GM19455 (cell line): Measurements from ENCODE around the gene CASR.

Source experiments
- ATAC-seq: cut with Tn5 transposase; IDR thresholded peaks from one replicate; pipeline ENCODE4 v1.9.1; 2021; ENCODE audit not compliant: unreplicated experiment

Gene CASR

DNA sequence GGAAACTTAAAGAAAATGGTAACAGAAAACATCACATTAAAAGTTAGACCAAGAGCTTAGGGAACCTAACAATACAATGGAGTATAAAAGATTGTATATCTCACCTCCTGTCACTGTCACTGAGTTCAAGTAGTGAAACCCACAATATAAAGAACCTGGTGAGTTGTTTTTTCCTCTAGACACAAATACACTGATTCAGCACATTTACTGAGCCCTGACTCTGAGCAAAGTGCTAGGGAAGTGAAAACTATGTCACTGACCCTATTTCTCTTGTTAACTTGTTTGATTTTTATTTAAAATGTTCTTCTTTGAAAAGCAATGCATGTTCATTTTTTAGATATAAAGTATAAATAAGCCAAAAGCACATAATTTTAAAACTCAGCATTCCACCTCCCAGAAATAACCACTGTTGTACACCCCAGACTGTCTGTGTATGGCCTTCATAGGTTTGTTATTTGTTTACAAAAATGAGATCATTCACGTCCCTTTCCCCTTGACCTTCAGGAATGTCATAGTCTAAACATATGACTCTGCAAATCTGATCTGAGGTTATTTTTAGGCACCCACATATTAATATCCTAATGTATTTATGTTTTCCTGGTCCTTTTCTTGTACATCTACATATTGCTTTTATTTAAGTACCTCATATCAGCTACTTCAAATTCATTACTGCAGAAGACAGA lies 72.4 kb downstream of the CASR start:
- ATAC-seq, result peak; percentile 79

DNA sequence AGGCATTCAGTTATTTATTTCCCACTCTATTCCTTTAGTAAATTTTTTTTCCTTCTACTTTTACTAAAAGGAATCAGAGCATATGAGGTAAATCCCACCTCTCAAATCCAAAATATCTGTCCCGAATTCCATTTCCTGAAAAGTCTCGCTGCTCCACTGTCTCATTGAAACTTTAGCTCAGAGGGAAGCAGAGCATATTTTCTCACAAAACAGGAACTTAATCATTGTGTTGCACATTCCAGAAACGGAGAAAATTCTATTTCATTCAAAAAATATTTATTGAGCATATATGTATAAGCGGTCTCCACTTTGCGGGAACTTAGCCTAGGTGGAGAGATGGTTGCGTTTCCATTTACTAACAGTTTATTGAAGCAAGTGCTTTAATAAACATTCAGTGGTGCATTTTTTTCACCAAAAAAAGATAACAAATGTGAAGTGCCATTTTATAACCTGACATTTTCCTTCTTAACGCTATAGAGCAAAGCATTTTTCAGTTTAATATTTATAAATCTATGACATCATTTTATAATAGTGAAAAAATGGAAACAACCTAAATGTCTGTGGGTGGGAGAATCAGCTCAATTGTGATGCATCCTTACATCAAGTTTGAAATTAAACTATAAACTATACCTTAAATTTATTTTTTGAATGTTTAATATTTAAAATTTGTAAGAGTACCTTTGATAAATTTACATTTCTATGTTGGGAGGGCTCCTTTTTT lies 74.3 kb downstream of the CASR start:
- ATAC-seq, result no peak

DNA sequence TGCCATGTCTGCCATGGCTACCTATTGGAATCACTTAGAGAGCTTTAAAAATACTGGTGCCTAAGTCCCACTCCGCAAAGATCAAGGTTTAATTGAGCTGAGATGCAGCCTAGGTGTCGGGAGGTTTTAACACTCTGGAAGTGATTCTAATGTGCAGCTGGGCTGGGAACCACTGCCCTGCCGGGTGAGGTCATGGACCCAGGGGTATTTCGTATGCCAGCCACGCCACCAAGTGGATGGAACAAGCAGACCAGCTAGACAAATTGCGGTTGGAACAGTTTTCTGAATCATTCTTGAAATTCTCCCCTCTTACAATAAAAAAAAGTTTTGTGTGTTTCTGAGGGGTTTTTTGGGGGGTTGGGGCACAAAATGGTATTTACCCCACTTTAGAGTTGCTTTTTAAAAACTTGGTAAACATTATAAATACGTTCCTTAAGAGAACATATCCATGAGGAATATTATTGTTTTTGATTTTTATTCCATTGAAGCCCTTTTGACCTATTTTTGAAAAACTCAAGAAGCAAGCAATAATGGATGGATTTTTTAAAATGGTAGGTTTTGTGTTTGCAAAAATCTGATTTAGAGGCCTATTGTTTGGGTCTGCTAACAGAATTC lies 75.4 kb downstream of the CASR start:
- peak; percentile 81 for ATAC-seq

DNA sequence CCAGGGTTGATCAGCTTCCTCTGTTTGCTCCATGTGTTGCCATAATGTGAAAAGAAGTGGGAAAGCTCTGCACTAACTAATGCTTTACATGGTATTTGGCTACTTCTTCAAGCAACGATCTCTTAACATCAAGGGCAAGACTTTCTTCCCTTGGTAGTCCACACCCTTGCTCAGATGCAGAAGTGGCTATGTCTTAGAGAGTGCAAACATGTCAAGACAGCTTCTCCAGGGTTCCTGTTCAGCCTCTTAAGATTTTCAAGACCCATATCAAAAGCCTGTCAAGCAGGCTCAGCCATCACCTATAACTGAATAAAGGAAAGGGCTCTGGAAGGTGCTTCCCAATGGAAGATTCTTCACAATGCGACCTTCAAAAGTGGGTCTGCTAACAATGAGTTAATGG lies 76.7 kb downstream of the CASR start:
- no peak for ATAC-seq

DNA sequence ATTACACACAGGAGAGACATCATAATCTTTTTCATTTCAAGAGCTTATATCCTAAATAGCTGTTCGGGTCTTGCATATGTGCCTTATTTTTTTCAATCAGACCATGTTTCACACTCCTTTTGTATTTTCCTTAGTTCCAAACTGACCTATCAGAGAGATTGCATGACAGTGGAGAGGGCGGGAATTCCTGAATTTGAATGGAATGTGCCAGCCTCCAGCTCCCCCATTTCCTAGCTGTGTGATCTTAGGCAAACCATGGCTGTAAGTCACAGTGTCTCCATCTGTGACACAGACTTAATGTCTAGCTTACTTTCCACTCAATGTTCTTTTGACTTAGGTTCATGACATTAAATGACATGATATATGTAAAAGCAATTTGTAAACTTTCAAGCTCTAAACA lies 79.6 kb downstream of the CASR start:
- ATAC-seq, result no peak

DNA sequence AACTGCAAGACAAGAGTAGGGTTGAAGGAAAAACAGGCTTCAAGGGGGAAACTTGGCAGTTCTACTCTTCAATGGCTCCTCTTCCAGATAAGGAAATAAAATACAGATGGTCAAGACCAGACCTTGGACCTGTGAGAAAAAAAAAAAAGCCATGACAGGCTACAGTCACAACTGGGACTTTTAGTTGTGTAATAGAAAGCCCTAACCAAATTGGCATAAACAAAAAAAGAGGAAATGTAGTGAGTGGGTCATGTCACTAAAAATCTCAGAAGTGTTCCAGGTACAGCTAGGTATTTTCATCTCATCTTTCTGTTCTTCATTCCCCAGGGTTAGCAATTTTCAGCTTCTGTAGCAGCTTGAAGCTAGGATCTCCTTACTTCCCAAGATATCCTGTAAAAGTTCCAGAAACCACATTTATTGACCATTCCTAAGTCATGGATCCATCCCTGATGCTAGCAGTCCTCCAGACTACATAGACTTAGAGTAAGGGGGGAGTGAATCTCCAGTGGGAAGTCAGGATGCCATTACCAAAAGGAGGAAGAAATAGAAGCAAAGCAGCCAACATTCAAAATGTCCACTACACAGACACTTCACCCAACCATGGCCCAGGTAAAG lies 80.6 kb downstream of the CASR start:
- ATAC-seq, result no peak

DNA sequence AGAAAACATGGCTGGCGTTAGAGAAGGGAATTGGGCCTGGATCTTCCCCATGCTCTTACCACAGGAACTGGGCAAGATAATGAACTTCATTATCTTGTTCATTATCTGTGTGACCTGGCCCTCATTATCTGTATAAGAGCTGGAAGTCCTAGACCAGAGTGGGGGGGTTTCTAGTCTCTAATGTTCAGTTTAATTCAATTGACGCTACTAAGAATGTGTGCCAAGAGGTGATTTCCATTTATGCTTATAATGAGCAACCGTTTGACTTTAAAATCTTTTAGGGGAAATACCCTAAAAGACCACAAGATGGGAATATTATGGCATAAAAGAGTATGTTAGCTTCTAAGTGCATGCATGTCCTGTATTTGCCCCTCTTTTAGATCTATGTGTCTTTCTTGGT lies 82.5 kb downstream of the CASR start:
- ATAC-seq, result no peak

DNA sequence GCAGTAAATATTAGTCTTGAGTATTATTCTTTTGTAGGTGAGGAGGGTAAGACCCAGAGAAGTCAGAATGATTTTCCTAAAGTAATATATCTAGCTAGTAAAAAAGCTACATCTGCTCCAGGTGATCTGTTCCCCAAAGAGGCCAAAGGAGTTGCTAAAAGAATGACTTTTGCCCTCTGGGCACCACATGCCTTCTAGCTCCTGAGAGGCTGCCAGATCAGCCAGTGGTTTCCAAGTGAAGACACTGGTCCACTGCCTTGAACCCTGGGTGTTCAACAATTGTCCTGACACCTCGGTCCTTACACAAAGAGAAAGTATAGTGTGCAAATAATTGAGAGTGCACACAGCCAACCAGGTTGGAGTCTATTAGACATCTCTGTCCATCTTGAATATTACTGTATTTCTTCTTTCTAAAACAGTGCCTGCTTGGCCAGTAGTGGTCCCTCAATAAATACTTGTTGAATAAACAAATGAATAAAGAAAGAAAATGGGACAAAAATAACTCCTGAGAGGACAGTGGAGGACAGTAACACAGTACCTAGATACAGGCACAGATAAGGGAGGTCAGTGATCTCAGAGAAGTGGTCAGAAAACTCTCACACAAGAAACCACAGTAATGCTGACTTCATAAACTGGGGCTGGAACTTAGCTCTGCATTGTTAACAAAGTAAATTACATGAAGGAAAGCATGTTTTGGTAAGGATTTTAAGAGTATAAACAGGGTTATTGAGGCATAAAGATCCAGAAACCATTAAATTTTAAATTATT lies 85.0 kb downstream of the CASR start:
- no peak for ATAC-seq

DNA sequence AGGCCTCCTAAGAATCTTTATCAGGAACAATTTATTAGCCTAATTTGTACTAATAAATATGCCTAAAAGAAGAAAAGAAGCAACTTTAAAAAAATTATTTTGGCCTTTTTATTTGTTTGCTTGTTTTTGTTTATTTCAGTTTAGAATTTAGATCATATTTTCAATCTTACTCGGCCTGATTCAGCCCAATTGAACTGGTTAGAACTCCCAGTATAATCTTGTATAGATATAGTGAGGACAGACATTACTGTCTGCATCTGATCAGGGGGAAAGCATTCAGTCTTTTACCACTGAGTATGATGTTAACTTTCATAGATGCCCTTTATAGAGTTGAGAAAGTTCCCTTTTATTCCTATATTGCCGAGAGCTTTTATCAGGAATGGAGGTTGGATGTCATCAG lies 85.6 kb downstream of the CASR start:
- ATAC-seq, result no peak

DNA sequence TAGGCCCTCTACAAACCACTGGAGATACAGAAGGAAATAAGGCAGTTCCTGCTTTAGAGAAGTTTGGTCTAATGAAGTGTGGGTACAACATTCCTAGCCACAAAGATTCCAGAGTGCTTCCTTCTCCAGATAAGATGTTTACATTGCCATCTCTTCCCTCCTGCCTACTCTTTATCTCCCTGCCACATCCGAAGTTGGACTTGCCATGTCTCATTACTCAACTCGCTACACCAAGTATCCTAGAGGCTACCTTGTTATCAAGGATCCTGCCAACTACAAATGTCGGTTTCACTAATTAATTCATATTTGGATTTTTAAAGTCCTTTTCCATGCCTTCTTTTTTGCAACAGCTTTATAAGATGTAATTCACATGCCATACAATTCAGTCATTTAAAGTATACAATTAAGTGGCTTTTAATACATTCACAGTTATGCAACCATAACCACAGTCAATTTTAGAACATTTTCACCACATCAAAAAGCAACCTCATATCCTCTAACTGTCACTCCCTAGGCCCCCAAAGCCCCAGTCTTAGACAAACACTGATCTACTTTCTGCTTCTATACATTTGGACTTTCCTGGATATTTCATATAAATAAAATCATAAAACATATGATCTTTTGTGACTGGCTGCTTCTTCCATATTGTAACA lies 87.9 kb downstream of the CASR start:
- ATAC-seq, result no peak

DNA sequence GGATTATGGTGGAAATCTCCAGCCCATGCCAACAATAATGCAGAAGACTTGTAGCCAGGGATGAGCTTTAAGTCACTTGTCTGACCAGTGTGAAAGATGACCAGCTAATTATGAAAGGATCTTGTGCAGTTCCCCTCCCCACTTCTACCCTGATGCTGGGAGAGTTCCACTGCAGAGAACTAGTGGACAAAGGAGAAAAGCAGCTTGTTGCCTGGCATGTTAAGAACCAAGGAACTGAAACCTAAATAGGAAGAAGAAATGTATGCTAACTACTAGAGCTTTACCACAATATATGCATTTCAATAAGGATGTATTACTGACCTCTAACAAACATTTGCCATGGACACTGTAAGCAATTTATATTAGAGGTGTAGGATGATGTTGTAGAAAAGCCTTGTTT lies 89.4 kb downstream of the CASR start:
- ATAC-seq, result no peak

DNA sequence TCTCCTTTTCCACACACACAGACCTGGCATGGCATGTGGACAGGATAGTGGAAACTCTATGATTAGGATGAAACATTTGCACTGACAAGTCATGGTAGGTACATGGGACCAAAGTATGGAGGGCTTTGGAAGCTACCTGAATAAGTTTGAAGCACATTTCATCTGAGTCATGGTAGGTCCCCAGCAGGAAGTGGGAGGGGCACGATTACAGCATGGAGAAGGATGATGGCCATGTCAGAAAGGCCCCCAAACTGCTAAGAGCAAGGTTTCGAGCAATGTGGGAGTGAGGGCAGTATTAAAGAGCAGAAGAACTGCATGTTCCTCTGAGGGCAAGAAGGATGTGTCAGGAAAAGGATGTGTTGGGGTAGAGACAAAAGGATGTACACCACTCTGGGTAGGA lies 90.0 kb downstream of the CASR start:
- no peak for ATAC-seq

DNA sequence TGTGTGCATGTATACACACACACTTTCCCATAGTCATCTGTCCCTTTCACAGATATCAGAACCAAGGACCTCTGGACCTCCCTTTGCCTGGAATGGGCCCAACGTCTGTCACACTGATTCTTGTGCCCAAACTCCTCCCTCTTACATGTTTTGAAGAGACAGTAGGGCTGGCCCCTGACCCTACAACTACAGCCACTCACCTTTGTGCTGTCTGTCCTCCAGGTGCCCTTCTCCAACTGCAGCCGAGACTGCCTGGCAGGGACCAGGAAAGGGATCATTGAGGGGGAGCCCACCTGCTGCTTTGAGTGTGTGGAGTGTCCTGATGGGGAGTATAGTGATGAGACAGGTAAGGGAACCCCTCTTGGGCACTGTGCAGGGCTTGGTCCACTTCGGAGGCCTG lies 98.4 kb downstream of the CASR start:
- ATAC-seq, result no peak

DNA sequence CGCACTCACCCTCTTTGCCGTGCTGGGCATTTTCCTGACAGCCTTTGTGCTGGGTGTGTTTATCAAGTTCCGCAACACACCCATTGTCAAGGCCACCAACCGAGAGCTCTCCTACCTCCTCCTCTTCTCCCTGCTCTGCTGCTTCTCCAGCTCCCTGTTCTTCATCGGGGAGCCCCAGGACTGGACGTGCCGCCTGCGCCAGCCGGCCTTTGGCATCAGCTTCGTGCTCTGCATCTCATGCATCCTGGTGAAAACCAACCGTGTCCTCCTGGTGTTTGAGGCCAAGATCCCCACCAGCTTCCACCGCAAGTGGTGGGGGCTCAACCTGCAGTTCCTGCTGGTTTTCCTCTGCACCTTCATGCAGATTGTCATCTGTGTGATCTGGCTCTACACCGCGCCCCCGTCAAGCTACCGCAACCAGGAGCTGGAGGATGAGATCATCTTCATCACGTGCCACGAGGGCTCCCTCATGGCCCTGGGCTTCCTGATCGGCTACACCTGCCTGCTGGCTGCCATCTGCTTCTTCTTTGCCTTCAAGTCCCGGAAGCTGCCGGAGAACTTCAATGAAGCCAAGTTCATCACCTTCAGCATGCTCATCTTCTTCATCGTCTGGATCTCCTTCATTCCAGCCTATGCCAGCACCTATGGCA lies 100.5 kb downstream of the CASR start:
- ATAC-seq, result no peak

DNA sequence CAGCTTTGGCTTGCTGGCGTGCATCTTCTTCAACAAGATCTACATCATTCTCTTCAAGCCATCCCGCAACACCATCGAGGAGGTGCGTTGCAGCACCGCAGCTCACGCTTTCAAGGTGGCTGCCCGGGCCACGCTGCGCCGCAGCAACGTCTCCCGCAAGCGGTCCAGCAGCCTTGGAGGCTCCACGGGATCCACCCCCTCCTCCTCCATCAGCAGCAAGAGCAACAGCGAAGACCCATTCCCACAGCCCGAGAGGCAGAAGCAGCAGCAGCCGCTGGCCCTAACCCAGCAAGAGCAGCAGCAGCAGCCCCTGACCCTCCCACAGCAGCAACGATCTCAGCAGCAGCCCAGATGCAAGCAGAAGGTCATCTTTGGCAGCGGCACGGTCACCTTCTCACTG lies 101.0 kb downstream of the CASR start:
- ATAC-seq, result no peak

DNA sequence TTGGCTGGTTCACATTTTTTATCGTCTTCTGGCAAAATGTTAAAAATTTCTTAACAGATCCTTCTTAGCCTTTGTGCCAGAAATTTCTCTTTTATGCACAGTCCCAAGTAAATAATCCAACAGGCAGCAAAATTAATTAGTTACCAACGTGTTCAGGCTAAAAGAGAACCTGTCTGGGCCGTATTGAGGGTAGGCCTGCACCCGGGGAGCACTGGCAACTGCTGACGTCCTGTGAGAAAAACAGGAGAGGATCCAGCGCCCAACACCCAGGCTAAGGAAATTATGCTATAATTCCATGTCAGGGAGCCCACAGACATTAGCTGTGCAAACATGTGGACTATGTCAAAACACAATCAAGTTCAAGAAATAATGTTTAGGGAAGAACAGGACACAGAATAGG lies 110.9 kb downstream of the CASR start:
- ATAC-seq, result no peak

DNA sequence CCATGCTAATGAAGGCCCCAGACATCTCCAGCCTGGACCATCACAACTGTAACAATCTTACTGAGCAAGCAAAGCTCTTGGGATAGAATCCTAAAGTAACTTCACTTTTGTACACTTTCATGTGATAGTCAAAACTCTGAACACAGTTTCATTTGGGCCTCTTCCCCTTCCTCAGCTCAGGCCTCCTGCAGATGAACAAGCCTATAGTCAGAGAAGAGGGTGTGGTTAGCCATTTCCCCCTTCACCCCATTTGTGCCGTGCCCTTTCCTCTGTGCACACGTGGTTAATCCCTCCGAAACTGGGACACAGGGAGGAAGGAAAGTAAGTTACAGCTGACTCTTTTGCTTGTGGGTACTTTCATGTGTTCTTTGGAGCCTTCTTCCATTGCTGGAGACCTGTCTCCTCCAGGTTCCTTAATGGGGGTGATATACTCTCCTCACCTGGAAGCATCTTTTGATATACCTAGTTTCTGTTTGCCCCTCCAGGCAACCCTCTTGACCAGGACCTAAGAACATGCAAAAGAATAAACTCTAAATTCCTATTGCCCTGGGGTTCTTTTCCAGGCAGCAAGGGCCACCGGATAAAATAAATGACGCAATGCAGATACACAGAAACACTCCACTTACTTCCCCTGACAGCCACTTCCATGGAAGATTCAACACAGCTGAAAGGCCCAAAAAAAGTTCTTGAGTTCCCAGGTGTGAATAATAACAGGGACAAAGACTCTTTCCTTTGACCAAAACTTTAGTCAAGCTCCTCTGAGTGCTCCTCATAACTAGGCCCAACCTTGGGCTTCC lies 112.0 kb downstream of the CASR start:
- ATAC-seq, result no peak

DNA sequence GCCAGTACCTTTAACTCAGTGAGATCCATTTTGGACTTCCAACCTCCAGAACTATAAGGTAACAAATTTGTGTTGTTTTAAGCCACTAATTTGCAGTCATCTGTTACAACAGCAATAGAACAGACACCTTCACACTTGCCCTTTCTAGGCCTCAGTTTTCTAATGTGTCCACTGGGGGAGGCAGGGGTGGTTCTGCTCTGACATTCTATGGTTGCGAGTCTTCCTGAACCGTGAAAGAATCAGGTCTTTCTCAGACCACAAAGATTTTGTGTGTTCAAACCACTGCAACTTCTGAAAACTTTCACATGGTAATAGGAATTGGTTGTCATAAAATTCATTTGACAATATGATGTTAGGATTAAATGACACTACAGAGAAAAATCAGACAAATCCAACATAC lies 114.8 kb downstream of the CASR start:
- peak; percentile 69 for ATAC-seq

DNA sequence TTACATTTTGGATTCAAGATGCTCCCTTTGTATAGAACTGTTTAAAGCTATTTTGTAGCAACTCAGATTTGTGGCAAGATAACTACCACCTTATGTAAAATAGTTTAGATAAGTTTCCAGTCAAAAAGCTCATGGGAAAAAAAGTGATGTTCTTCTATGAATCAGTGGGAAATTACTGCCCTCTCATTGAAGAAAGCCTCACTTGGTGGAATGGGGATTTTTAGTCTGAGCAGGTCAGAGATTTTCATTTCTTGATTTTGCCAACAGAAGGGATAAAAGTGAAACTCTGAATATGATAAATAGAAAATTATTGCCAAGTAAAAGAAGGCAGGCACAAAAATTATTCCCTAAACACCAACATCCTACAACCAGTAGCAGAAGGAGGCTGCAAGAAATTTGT lies 115.7 kb downstream of the CASR start:
- ATAC-seq, result no peak
